Stimulated activated CD8-positive, alpha-beta memory T cell treated with anti-CD3 and anti-CD28 coated beads, Interleukin-4, amount 100 ng/mL, for 24 hours (primary cell): ENCODE results near the gene P4HA2.

Source experiments
- DNase-seq: peaks from one replicate; pipeline ENCODE4 v3.0.0-alpha.2; 2020; ENCODE audit warnings: low read depth

P4HA2 gene

DNA sequence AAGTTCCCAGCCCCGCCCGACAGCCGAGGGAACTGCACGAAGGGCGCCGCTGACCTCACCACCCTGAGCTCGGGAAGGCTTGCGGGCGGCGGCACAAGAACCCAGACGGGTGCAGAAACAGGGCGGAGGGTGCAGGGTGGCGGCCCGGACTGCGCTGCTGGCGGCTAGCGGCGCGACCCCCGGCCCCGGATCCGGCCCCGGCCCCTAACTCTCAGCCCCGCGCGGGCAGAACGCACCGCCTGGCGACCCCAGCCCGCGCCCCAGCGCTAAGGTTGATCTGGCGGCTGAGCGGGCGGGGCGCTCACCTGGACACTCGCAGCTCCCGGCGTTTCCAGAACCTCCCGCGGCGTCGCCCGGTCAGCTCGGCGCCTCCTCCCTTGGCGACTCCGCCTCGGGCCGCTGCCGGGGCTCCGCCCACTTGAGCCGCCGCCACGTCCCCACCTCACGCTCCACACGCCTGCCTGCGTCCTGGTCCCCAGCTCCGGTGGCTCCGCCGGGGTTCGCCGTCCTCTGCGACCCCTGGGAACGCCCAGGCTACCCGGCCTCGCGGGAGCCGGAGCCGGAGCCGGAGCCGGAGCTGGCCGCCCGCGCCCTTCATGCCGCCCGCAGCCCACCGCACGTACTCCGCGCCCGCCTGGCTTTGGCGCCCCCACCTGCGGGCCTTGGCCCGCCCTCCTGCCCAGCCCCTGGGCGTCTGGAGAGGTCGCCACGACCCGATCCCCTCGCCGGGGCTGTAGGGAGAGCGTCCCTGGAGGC is at the start of gene P4HA2:
P4HA2 (minus strand) TSS at position 369 of the 756 bp plus-strand sequence. CDS start 9,227 bp downstream, outside the sequence.
- peak; percentile 37 for DNase-seq

DNA sequence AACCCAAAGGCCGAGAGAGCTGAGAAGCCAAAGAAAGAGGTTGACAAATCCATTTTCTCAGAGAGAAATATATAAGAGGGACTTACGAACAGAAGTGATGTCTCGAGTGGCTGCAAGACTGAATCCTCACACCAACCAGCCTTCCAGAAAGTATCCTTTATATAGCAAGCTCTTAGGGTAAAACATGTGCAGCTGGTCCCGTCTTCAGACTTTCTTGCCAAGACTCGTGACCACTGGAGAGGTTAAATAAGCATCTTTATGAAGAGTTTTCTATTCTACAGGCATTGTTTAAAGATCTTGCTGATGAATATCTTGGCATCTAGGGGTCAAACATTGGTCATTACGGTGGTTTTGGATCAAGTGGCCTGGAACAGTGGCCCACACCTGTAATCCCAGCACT is 49.6 kb upstream of the P4HA2 start:
- DNase-seq, result no peak

DNA sequence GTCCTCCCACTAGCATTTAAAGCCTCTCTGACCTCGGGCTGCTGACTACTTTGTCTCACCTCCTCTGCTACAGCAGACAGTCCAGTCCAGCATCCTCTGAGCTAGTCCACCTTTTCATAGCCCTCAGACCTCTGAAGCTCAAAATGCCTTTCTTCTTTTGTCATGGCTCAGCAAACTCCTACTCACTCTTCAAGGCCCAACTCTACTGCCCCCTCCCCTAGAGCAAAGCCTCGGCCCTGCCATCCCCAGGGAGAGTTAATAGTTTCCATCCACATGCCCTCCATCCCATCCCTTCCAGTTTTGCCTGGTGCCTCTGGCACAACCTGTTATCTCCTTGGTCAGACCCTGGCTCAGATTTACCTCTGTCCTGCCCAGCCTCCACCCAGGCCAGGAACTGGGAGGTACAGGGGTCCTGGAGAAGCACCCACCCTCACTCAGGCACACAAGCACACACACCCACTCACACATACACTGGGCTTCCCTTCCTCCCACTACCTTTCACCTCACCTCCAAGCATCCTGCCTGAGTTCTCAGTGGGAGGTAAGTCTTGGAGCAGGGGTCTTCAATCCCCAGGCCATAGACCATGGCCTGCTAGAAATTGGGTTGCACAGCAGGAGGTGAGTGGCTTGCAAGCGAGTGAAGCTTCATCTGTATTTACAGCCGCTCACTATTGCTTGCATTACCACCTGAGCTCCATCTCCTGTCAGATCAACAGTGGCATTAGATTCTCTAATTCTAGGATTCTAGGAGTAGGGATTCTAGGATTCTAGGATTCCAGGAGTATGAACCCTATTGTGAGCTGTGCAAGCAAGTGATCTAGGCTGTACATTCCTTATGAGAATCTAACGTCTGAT is 47.9 kb upstream of the P4HA2 start:
- no peak for DNase-seq

DNA sequence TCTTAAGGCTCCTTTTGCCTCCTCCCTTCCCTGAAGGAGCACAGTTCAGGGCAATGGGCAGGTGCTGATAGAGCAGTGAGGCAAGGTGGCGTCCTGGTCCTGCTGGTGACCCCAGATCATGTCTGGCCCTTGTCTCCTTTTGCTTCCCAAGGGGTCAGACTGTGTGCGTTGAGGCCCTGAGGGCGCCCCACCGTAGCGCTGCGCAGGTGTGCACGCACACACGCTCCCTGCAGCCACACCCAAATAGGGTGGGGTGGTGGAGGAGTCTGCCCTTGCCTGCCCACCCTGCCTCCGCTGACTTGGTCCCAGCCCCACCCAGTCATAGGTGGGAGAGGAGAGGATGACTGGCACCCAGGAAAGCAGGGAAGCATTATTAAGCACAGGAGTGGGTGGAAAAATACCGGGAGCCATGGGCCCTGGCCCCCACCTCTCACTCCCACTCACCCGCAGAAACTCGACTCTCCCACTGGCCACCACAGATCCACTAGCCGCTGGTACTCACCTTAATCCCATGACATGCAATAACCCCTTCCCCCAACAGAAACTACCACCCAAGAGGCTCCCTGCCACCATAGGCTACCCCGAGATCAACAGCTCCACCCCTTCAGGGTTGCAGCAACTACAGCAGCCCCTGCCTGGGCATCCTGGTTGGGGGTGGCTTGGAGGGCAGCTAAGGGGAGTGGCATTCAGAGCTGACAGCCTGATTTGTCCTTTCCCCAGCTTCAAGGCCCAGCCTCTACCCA is 46.6 kb upstream of the P4HA2 start:
- no peak for DNase-seq

- no peak for DNase-seq
These were observed 46.0 kb upstream of the P4HA2 start for GRCh38 chr5:132273631-132274030.

GRCh38 chr5:132272311-132273210 is 44.9 kb upstream of the P4HA2 start:
- peak; percentile 63 for DNase-seq

GRCh38 chr5:132271251-132272246 is 43.9 kb upstream of the P4HA2 start:
- no peak for DNase-seq

DNA sequence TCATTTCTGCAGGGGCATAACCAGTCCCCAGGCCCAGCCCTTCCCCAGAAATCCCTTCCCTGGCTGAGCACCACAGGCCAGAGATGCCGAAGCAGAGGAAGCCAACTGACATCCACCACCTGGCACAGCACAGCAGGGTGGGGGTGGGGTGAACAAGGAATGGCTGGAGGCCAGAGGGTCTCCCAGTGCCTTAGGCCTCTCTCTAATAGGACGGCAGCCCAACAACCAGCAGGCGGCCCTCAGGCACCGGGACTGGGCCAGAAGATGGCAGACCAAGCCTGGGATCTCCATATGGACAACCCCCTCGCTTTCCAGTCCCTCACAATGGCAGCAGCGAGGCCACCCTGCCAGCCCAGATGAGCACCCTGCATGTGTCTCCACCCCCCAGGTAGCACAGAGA is 43.1 kb upstream of the P4HA2 start:
- DNase-seq, result no peak

- DNase-seq, result no peak
These were observed 42.6 kb upstream of the P4HA2 start for GRCh38 chr5:132270335-132270665.

DNA sequence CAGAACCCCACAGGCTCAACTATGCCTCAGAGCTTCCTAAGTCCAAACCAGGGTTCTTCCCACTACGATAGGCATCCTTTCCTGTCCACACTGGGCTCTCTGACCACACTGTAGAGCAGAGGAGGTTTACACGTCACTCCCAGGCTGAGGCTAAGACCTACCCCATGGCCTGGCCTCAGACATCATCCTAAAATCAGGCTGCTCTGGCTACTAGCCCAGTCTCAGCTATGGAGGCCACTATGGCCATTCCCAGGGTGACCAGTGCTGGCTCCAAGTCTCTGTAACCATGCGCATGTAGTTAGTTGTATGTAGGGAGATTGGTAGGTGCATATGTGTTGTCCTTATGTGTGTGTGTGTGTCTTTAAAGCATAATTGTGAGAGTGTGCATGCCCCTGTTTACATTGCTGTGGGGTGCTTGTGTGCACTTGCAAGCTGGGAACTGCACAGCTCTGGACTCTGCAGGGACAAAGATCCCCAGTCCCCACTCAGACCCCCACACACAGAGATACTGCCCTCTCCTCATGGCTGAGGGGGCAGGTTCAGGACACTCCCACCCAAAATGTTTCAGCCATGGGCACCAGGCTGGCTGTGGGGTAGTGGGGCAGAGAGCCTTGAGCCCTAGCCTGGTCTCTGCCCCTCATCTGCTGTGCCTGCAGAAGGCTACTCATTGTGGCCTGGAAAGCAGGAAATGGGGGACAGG is 42.1 kb upstream of the P4HA2 start:
- DNase-seq, result no peak

DNA sequence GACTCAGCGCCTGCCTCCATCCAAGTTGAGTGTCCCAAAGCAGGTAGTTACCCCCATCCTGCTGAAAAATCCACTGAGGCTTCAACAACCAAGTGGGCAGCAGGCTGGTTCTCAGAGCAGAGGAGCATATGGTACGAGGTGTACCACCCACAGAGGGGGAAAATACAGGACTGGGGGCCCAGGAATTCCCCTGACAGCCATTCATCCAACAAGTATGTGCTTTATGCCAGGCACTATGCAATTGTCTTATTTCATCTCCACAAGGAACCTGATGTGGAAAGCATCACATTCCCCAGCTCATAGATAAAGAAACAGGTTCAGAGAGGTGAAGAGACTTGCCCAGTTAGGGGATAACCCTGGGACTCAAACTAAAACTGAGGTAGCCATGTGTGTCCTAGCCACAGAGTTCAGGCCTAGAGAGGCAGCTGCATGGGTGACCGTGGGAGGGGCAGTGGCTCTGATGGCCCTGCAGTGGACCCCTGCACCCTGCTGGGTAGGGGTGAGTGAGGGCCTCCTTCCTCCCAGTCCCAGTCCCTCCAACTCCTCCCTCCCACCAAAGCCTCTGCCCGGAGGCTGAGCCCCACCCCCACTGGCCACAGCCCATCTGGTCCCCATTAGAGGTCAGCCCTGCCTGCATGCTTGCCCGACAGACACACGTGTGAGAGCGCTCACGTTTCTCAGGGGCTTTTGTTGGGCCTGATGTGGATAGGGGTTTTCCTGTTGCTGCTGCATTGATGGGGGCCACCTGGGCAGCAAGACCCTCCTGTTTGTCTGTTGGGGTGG is 41.3 kb upstream of the P4HA2 start:
- no peak for DNase-seq

- no peak for DNase-seq
These were observed 40.5 kb upstream of the P4HA2 start for GRCh38 chr5:132267931-132268768.

DNA sequence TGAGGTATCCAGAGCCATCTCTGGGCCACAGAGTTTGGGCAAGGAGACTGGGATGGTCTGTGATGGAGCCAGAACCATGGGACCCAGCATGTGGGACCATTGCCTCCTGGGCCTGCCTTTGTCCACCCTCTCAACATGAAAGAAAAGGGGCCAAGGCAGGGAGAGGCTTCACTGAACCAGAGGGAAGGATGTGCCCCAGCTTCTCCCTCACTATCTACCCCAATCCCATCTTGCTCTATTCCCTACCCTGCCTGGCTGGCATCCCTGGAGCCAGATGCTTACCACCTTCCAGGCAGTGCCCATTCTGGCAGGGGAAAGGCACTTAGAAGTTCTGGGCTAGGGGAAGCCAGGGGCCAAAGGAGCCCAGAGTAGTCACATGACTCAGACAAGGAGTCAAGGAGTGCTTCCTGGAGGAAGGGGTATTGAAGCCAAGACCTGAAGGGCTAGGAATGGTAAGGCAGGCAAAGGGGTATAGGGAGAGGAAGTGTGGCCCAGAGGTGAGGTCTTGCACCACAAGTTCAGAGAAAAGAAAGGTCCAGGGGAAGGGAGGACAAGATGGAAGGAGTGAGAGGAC is 39.6 kb upstream of the P4HA2 start:
- DNase-seq, result no peak

DNA sequence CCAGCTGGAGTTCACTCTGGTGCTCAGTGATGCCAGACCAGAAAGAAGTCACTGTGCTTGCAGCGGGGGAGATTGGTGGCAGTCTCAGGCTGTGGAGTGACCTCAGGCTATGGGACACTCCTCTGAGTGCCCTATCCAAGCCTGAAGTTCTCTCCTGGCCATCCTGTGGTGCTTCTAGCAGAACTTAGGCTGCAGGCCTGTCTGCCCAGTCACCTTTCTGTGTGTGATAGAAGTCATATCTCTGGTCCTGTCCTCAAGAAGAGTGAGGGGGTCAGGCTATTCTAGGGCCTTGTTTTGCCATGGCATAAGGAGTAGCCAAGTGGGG is 39.1 kb upstream of the P4HA2 start:
- DNase-seq, result no peak

GRCh38 chr5:132266031-132266835 is 38.6 kb upstream of the P4HA2 start:
- no peak for DNase-seq

- no peak for DNase-seq
These were observed 37.8 kb upstream of the P4HA2 start for GRCh38 chr5:132265336-132266030.
